PC-3 (cell line): ENCODE measurements around the gene GNL3L. TPM values are rescaled to one million over a fixed set of nuclear protein-coding genes. Genes with fewer than 3 reads are reported as not detected.

Experiments used
- ATAC-seq: fragments of 200-7000 bp; cut with Tn5 transposase; 2 replicates; pipeline ENCODE4 v1.9.1; 2020; ENCODE audit warnings: mild to moderate bottlenecking, moderate library complexity
- BruUV-seq: library from RNA; stranded (reverse); fragments of 400-500 nt; replicated peaks from 2 replicates; lab custom pipeline; 2021; lab: Mats Ljungman, UMichigan
- CTCF ChIA-PET: fragments of 300-600 bp; sonication (Branson Sonifier 250); formaldehyde crosslinking; loops from one replicate; lab custom pipeline; 2022; ENCODE audit warnings: antibody characterized with exemption; lab: Charles Lee
- POLR2A ChIA-PET: fragments of 300-600 bp; sonication (Branson Sonifier 250); formaldehyde crosslinking; loops from one replicate; lab custom pipeline; 2022; ENCODE audit warnings: antibody characterized with exemption; ENCODE audit not compliant: unreplicated experiment; lab: Charles Lee
- DNase-seq: peaks from one replicate; pipeline ENCODE4 v3.0.0-alpha.2; 2015
- H2AFZ ChIP-seq: fragments of 300-600 bp; sonication (generic); 2 replicates; pipeline ENCODE4 v1.6.0; 2016; ENCODE audit warnings: antibody characterized with exemption, low read length
- H3F3A ChIP-seq: fragments of 300-600 bp; sonication (generic); one replicate; pipeline ENCODE4 v1.6.0; 2017; ENCODE audit warnings: antibody characterized with exemption, low read length, control low read depth, mild to moderate bottlenecking; ENCODE audit not compliant: unreplicated experiment
- H3K27ac ChIP-seq: fragments of 300-600 bp; sonication (generic); 2 replicates; pipeline ENCODE4 v1.5.1; 2016; ENCODE audit warnings: mild to moderate bottlenecking, low read length
- H3K27me3 ChIP-seq: fragments of 300-600 bp; sonication (generic); 2 replicates; pipeline ENCODE4 v1.6.1; 2016; ENCODE audit warnings: low read length, mixed read lengths
- H3K36me3 ChIP-seq: fragments of 300-600 bp; sonication (generic); 2 replicates; pipeline ENCODE4 v1.6.1; 2016; ENCODE audit warnings: low read depth, mixed run types, low read length, mixed read lengths
- H3K4me1 ChIP-seq: fragments of 300-600 bp; sonication (generic); 2 replicates; pipeline ENCODE4 v1.5.1; 2016; ENCODE audit warnings: low read length; ENCODE audit not compliant: insufficient read depth
- H3K4me2 ChIP-seq: fragments of 300-600 bp; sonication (generic); 2 replicates; pipeline ENCODE4 v1.6.0; 2016; ENCODE audit warnings: low read length
- H3K4me3 ChIP-seq: fragments of 300-600 bp; sonication (generic); 2 replicates; pipeline ENCODE4 v1.5.1; 2016; ENCODE audit warnings: mild to moderate bottlenecking, low read length, mixed read lengths
- H3K79me2 ChIP-seq: fragments of 300-600 bp; sonication (generic); 2 replicates; pipeline ENCODE4 v1.6.1; 2017; ENCODE audit warnings: low read length, mixed read lengths
- H3K9ac ChIP-seq: fragments of 300-600 bp; sonication (generic); 2 replicates; pipeline ENCODE4 v1.6.0; 2016; ENCODE audit warnings: mild to moderate bottlenecking, low read length
- H3K9me2 ChIP-seq: fragments of 300-600 bp; sonication (generic); replicated peaks from 2 replicates; pipeline ENCODE4 v1.6.1; 2016; ENCODE audit warnings: mixed run types, low read length, mixed read lengths
- H3K9me3 ChIP-seq: fragments of 300-600 bp; sonication (generic); 2 replicates; pipeline ENCODE4 v1.6.1; 2016; ENCODE audit warnings: low read length, mixed read lengths
- H4K20me1 ChIP-seq: fragments of 300-600 bp; sonication (generic); 2 replicates; pipeline ENCODE4 v1.6.1; 2016; ENCODE audit warnings: low read length, mixed read lengths
- EZH2 ChIP-seq: fragments of 300-600 bp; sonication (generic); IDR thresholded peaks from one replicate; pipeline ENCODE4 v1.6.1; 2017; ENCODE audit warnings: antibody characterized with exemption, mild to moderate bottlenecking, low read length; ENCODE audit not compliant: unreplicated experiment
- EZH2phosphoT487 ChIP-seq: fragments of 300-600 bp; sonication (generic); IDR thresholded peaks from 2 replicates; pipeline ENCODE4 v1.6.1; 2018; ENCODE audit warnings: mild to moderate bottlenecking, antibody characterized with exemption, low read length, borderline replicate concordance
- intact Hi-C: fragments of 100-400 bp; cut with micrococcal nuclease; formaldehyde crosslinking; loops from 2 replicates; pipeline ENCODE4 v1.9.0; 2023
- total RNA-seq: library from RNA; depleted of rRNA; stranded (reverse); fragments of >200 nt; gene quantifications from 2 replicates; pipeline ENCODE4 v1.2.3, GENCODE V29; 2014
- TF ChIP-seq, protein P1 (sequence below): fragments of 300-600 bp; sonication (generic); conservative IDR thresholded peaks from 2 replicates; pipeline ENCODE4 v1.5.1; 2017; ENCODE audit warnings: antibody characterized with exemption, low read depth, mild to moderate bottlenecking, low read length

The GNL3L gene
- total RNA-seq, 1 experiment from 2014 or later: 50.3 TPM

DNA sequence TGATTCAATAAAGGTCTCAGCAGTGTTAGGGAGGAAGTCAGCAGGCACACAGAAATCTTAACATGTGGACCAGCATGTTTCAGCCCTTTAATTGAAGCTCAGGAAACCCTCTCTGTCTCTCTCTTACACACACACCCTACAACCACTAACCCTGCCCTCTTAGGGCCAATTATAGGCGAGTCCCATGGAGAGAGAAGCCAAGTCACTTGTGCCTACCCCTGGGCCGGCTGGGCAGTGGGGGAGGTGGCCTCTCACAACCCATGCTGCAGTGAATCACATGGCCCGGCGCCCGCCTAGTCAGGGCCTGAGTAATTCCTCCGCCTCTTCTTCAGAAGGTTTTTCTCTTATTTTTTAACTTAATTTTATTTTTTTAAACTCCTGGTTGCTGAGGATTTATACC, 37.7 kb upstream of the GNL3L start:
- Histone ChIP-seq H3K79me2 (peaks cover 41% of the 10 kb centered on the region), H3K4me3 (no peak overlapping the region), H3K9ac (peak overlapping the region; percentile 29; the same call in 1 of the 2 replicates), H3K4me1 (peaks cover 17% of the 10 kb centered on the region), H3K27ac (peak overlapping the region; percentile 25), H4K20me1 (no peaks in the 10 kb centered on the region), H3K36me3 (no peaks in the 10 kb centered on the region), H3K27me3 (no peaks in the 10 kb centered on the region), H3K9me2 (no peaks in the 10 kb centered on the region), H2AFZ (peak overlapping the region; percentile 85), H3F3A (no peaks in the 10 kb centered on the region), H3K9me3 (no peaks in the 10 kb centered on the region), H3K4me2 (peak overlapping the region; percentile 55)
- TF ChIP-seq EZH2: no peak
- no peak for TF ChIP-seq EZH2phosphoT487
- TF ChIP-seq, protein P1, sequence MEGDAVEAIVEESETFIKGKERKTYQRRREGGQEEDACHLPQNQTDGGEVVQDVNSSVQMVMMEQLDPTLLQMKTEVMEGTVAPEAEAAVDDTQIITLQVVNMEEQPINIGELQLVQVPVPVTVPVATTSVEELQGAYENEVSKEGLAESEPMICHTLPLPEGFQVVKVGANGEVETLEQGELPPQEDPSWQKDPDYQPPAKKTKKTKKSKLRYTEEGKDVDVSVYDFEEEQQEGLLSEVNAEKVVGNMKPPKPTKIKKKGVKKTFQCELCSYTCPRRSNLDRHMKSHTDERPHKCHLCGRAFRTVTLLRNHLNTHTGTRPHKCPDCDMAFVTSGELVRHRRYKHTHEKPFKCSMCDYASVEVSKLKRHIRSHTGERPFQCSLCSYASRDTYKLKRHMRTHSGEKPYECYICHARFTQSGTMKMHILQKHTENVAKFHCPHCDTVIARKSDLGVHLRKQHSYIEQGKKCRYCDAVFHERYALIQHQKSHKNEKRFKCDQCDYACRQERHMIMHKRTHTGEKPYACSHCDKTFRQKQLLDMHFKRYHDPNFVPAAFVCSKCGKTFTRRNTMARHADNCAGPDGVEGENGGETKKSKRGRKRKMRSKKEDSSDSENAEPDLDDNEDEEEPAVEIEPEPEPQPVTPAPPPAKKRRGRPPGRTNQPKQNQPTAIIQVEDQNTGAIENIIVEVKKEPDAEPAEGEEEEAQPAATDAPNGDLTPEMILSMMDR: no peak
- peak; percentile 55 for DNase-seq
- intact Hi-C loops: no loop called here
- ChIA-PET CTCF (no interaction called here), POLR2A (no interaction called here)
- BruUV-seq: TSS peak; percentile 9
- ATAC-seq: peak; percentile 42

DNA sequence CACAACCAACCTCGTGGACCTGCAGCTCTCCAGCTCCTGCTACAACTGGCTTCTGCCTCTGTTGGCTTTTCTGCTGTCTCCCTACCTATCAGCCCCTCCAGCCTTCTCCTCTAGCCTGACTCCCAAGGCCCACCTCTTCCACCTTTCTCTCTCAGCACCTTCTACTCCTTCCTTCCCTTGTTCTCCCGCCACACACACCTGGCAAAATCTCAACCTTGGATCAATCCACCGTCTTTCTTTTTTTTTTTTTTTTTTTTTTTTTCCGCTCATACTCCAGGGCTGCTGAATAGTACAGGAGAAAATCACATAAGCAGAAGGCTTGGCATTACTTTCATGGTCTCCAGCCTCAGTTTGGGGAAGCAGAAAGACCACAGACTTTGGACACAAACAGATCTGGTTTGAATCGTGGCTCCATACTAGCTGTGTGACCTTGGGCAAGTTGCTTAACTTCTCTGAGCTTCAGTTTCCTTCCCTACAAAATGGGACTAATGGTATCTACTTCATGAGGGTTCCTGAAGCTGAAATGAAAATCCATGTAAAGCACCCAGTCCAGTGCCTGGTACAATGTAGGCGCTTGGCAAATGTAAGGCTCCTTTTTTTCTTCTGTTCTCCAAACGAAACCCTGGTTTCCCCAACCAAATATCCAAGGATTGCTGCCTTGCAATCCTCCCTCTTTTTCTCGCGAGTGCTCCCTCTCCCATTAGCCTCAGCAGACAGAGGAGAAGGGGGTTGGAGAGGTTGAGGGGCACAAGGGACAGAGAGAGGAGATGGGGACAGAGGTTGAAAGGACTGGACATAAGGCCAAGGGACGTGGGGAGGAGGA, 35.6 kb upstream of the GNL3L start:
- H3K9ac ChIP-seq: peak overlapping the region; percentile 77
- no peaks in the 10 kb centered on the region for H3F3A ChIP-seq
- BruUV-seq: TSS peak; percentile 53
- intact Hi-C loops: no loop called here
- ChIA-PET POLR2A (no interaction called here), CTCF (no interaction called here)
- peak overlapping the region; percentile 84 for H3K4me3 ChIP-seq
- no peaks in the 10 kb centered on the region for H3K9me2 ChIP-seq
- DNase-seq: no peak
- no peaks in the 10 kb centered on the region for H3K36me3 ChIP-seq
- no peaks in the 10 kb centered on the region for H3K9me3 ChIP-seq
- H4K20me1 ChIP-seq: no peaks in the 10 kb centered on the region
- no peak overlapping the region for H3K27ac ChIP-seq
- no peak for TF ChIP-seq EZH2phosphoT487
- TF ChIP-seq, protein P1: no peak
- no peak for TF ChIP-seq EZH2
- H3K4me2 ChIP-seq: peak overlapping the region; percentile 84
- H2AFZ ChIP-seq: peak overlapping the region; percentile 86
- no peak for ATAC-seq
- no peaks in the 10 kb centered on the region for H3K27me3 ChIP-seq
- peaks cover 41% of the 10 kb centered on the region for H3K79me2 ChIP-seq
- H3K4me1 ChIP-seq: peaks cover 17% of the 10 kb centered on the region
